SK-N-SH (cell line): ENCODE measurements around the gene P4HTM. TPM values are rescaled to one million over a fixed set of nuclear protein-coding genes. Genes with fewer than 3 reads are reported as not detected.

Experiments used
- CTCF ChIA-PET: fragments of 300-600, 350-600 bp; formaldehyde crosslinking; extraction: SDS; loops from one replicate; lab custom pipeline; 2021; lab: Yijun Ruan, JAX
- POLR2A ChIA-PET: fragments of 350-600 bp; sonication (Branson Sonifier 250); formaldehyde crosslinking; extraction: SDS; loops from one replicate; lab custom pipeline; 2020; ENCODE audit warnings: antibody characterized with exemption, inconsistent platforms; lab: Yijun Ruan, JAX
- DNase-seq: peaks from one replicate; pipeline ENCODE4 v3.0.0; 2012
- H2AFZ ChIP-seq: fragments of 200-600 bp; sonication (generic); 2 replicates; pipeline ENCODE4 v1.8.1; 2016; ENCODE audit warnings: antibody characterized with exemption, mild to moderate bottlenecking, low read depth
- H3F3A ChIP-seq: fragments of 200-600 bp; sonication (generic); replicated peaks from 2 replicates; pipeline ENCODE3; 2016; ENCODE audit warnings: antibody characterized with exemption, mild to moderate bottlenecking; ENCODE audit not compliant: insufficient read depth
- H3K27ac ChIP-seq, 2 experiments: fragments of 200-500 bp in 1 of 2; fragments of 200-600 bp in 1 of 2; sonication (Bioruptor generic) in 1 of 2; sonication (generic), shearing (Covaris generic) in 1 of 2; 2 replicates each; pipeline versions ENCODE4 v1.5.1 to v1.6.1; 2014 to 2016; ENCODE audit warnings: low read depth in 2 of 2, inconsistent platforms in 1 of 2, low read length in 1 of 2, mild to moderate bottlenecking in 1 of 2, mixed read lengths in 1 of 2
- H3K27me3 ChIP-seq: fragments of 200-600 bp; sonication (generic), shearing (Covaris generic); 2 replicates; pipeline ENCODE4 v1.6.1; 2016; ENCODE audit warnings: mixed run types; ENCODE audit not compliant: insufficient read depth
- H3K36me3 ChIP-seq, 2 experiments: fragments of 200-500 bp in 1 of 2; fragments of 200-600 bp in 1 of 2; sonication (Bioruptor generic) in 1 of 2; sonication (generic) in 1 of 2; replicated peaks in 1 of 2; 2 replicates each; pipeline versions ENCODE3 to v1.5.1; 2014 to 2016; ENCODE audit warnings: low read length in 1 of 2, mild to moderate bottlenecking in 1 of 2; ENCODE audit not compliant: insufficient read depth in 2 of 2, control insufficient read depth in 1 of 2
- H3K4me1 ChIP-seq, 2 experiments: fragments of 200-500 bp in 1 of 2; fragments of 200-600 bp in 1 of 2; sonication (Bioruptor generic) in 1 of 2; sonication (generic), shearing (Covaris generic) in 1 of 2; 2 replicates each; pipeline versions ENCODE4 v1.5.1 to v1.6.1; 2014 to 2016; ENCODE audit warnings: low read depth in 1 of 2, low read length in 1 of 2, mixed run types in 1 of 2; ENCODE audit not compliant: insufficient read depth in 2 of 2, control insufficient read depth in 1 of 2
- H3K4me2 ChIP-seq: fragments of 200-600 bp; sonication (generic), shearing (Covaris generic); 2 replicates; pipeline ENCODE4 v1.6.1; 2017; ENCODE audit warnings: mixed run types
- H3K4me3 ChIP-seq, 2 experiments: fragments of 200-500 bp in 1 of 2; fragments of 200-600 bp in 1 of 2; sonication (Bioruptor generic) in 1 of 2; sonication (generic), shearing (Covaris generic) in 1 of 2; 2 replicates each; pipeline versions ENCODE4 v1.5.1 to v1.8.1; 2014 to 2016; ENCODE audit warnings: low read depth in 2 of 2, inconsistent platforms in 1 of 2, low read length in 1 of 2, mild to moderate bottlenecking in 1 of 2, mixed read lengths in 1 of 2, moderate library complexity in 1 of 2
- H3K79me2 ChIP-seq: fragments of 200-600 bp; sonication (generic); 2 replicates; pipeline ENCODE4 v1.8.1; 2017; ENCODE audit warnings: mild to moderate bottlenecking; ENCODE audit not compliant: insufficient read depth
- H3K9ac ChIP-seq: fragments of 200-600 bp; sonication (generic); 2 replicates; pipeline ENCODE4 v1.6.1; 2017; ENCODE audit warnings: mixed run types
- H3K9me2 ChIP-seq: fragments of 200-600 bp; sonication (generic); 2 replicates; pipeline ENCODE4 v1.6.1; 2017; ENCODE audit warnings: mixed run types
- H3K9me3 ChIP-seq: fragments of 200-600 bp; sonication (generic); 2 replicates; pipeline ENCODE4 v1.6.1; 2017; ENCODE audit warnings: mixed run types, mild to moderate bottlenecking, moderate library complexity
- H4K20me1 ChIP-seq: fragments of 200-600 bp; sonication (generic); 2 replicates; pipeline ENCODE4 v1.6.1; 2017; ENCODE audit warnings: mild to moderate bottlenecking, mixed run types; ENCODE audit not compliant: insufficient read depth
- CHD2 ChIP-seq: fragments of 150-350 bp; IDR thresholded peaks from 2 replicates; pipeline ENCODE4 v1.6.1; 2018; ENCODE audit warnings: low read length; ENCODE audit not compliant: partially characterized antibody
- ELF1 ChIP-seq: IDR thresholded peaks from 2 replicates; pipeline ENCODE4 v1.4.0; 2012
- EZH2phosphoT487 ChIP-seq: fragments of 200-600 bp; sonication (generic); IDR thresholded peaks from 2 replicates; pipeline ENCODE4 v1.6.1; 2017; ENCODE audit warnings: low read depth, mixed run types, mild to moderate bottlenecking, antibody characterized with exemption, moderate library complexity, borderline replicate concordance
- FOXJ3 ChIP-seq: sonication (generic); formaldehyde crosslinking; IDR thresholded peaks from 2 replicates; pipeline ENCODE4 v1.5.1; 2020; ENCODE audit warnings: mild to moderate bottlenecking, missing genetic modification reagents
- GABPA ChIP-seq: IDR thresholded peaks from 2 replicates; pipeline ENCODE4 v1.4.0; 2012; ENCODE audit warnings: low read depth, mild to moderate bottlenecking
- GATA2 ChIP-seq: sonication (generic); formaldehyde crosslinking; IDR thresholded peaks from 2 replicates; pipeline ENCODE4 v1.5.0; 2020; ENCODE audit warnings: mild to moderate bottlenecking, missing genetic modification reagents
- MEF2A ChIP-seq: IDR thresholded peaks from 2 replicates; pipeline ENCODE4 v1.4.0; 2012; ENCODE audit warnings: low read depth, borderline replicate concordance
- MXI1 ChIP-seq: IDR thresholded peaks from 2 replicates; pipeline ENCODE4 v1.6.1; 2012; ENCODE audit warnings: mild to moderate bottlenecking, low read depth, low read length, improper control_type of control experiment
- NFIC ChIP-seq: IDR thresholded peaks from 2 replicates; pipeline ENCODE4 v1.4.0; 2012; ENCODE audit warnings: borderline replicate concordance
- RAD21 ChIP-seq: IDR thresholded peaks from 2 replicates; pipeline ENCODE4 v1.6.1; 2012; ENCODE audit warnings: mild to moderate bottlenecking, low read length
- RCOR1 ChIP-seq: fragments of 150-350 bp; IDR thresholded peaks from 2 replicates; pipeline ENCODE4 v1.6.1; 2017; ENCODE audit warnings: antibody characterized with exemption, low read length
- RFX5 ChIP-seq: IDR thresholded peaks from 2 replicates; pipeline ENCODE4 v1.6.1; 2012; ENCODE audit warnings: mild to moderate bottlenecking, improper control_type of control experiment, low read length
- RXRA ChIP-seq: IDR thresholded peaks from 2 replicates; pipeline ENCODE4 v1.4.0; 2012; ENCODE audit warnings: low read depth, mild to moderate bottlenecking, borderline replicate concordance
- TCF12 ChIP-seq: IDR thresholded peaks from 2 replicates; pipeline ENCODE4 v1.4.0; 2012
- TEAD4 ChIP-seq: IDR thresholded peaks from 2 replicates; pipeline ENCODE4 v1.4.0; 2012; ENCODE audit warnings: mild to moderate bottlenecking, borderline replicate concordance; ENCODE audit not compliant: insufficient read depth
- USF2 ChIP-seq: fragments of 150-350 bp; IDR thresholded peaks from 2 replicates; pipeline ENCODE4 v1.6.1; 2017; ENCODE audit warnings: antibody characterized with exemption, low read length, low read depth, borderline replicate concordance
- YY1 ChIP-seq: IDR thresholded peaks from 2 replicates; pipeline ENCODE4 v1.4.0; 2012; ENCODE audit warnings: low read depth, mild to moderate bottlenecking
- WGBS: methylation state at CpG from one replicate; pipeline ENCODE4 v1.1.6; 2017; ENCODE audit warnings: low lambda C conversion rate; 5-methylcytosine and 5-hydroxymethylcytosine counted together
- polyA plus RNA-seq, 3 experiments: library from polyadenylated mRNA; depleted of rRNA; stranded (reverse); fragments of >200 nt; gene quantifications; 2 replicates each; pipeline ENCODE4 v1.2.3, GENCODE V29; 2012
- TF ChIP-seq, protein P1 (sequence below): IDR thresholded peaks from 2 replicates; pipeline ENCODE4 v1.4.0; 2012; ENCODE audit warnings: low read depth
- TF ChIP-seq, protein P2 (sequence below): fragments of 150-350 bp; IDR thresholded peaks from 2 replicates; pipeline ENCODE4 v1.6.1; 2016; ENCODE audit warnings: mild to moderate bottlenecking, low read depth, low read length
- TF ChIP-seq, protein P3 (sequence below): fragments of 200-600 bp; sonication (generic); IDR thresholded peaks from 2 replicates; pipeline ENCODE4 v1.6.1; 2017; ENCODE audit warnings: antibody characterized with exemption, mild to moderate bottlenecking, moderate library complexity

P4HTM gene
- polyA plus RNA-seq, 1 of the 3 experiments (the other 2 are of a cell fraction): 21.0 TPM

GRCh38 chr3:49005303-49005680 lies 15.3 kb downstream of the P4HTM start:
- no peak for DNase-seq

More at GRCh38 chr3:49005303-49005680, 15.3 kb downstream of the P4HTM start:
- Histone ChIP-seq H2AFZ (no peak overlapping the region), H3K79me2 (peaks cover 39% of the 10 kb centered on the region), H3K4me2 (no peak overlapping the region), H3K9me3 (no peaks in the 10 kb centered on the region), H3K4me1 (peaks cover 0 to 21% of the 10 kb centered on the region in 2 experiments; a peak in 2 of 4 replicates), H3K9ac (no peak overlapping the region), H3K36me3 (peaks cover 0 to 4% of the 10 kb centered on the region in 2 experiments), H4K20me1 (peaks cover 21% of the 10 kb centered on the region), H3K27ac (no peak overlapping the region), H3K9me2 (no peaks in the 10 kb centered on the region), H3K4me3 (no peak overlapping the region), H3K27me3 (no peaks in the 10 kb centered on the region), H3F3A (peaks cover 3% of the 10 kb centered on the region)
- ChIA-PET POLR2A (interaction anchor here (4.3 kb wide), 1 partner anchor 8 kb away, joined by 44 read pairs; no protein-coding TSS in a partner anchor), CTCF (interaction anchor here (1.8 to 4.4 kb wide), 2 partner anchors 9 to 18 kb away, joined by 5 to 29 read pairs; no protein-coding TSS in a partner anchor)
- 100% methylated on average over 3 of the region's 3 CpGs for WGBS
- TF ChIP-seq MEF2A (no peak), EZH2phosphoT487 (no peak), GATA2 (CRISPR knock-in tag) (no peak), RXRA (no peak), FOXJ3 (CRISPR knock-in tag) (no peak), TCF12 (no peak), RCOR1 (no peak), USF2 (no peak), TEAD4 (no peak), GABPA (no peak), YY1 (no peak), NFIC (no peak), RAD21 (no peak), ELF1 (no peak), CHD2 (no peak), MXI1 (no peak), RFX5 (no peak)
- TF ChIP-seq, protein P1, sequence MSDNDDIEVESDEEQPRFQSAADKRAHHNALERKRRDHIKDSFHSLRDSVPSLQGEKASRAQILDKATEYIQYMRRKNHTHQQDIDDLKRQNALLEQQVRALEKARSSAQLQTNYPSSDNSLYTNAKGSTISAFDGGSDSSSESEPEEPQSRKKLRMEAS: no peak
- TF ChIP-seq, protein P2, sequence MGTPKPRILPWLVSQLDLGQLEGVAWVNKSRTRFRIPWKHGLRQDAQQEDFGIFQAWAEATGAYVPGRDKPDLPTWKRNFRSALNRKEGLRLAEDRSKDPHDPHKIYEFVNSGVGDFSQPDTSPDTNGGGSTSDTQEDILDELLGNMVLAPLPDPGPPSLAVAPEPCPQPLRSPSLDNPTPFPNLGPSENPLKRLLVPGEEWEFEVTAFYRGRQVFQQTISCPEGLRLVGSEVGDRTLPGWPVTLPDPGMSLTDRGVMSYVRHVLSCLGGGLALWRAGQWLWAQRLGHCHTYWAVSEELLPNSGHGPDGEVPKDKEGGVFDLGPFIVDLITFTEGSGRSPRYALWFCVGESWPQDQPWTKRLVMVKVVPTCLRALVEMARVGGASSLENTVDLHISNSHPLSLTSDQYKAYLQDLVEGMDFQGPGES: no peak
- TF ChIP-seq, protein P3, sequence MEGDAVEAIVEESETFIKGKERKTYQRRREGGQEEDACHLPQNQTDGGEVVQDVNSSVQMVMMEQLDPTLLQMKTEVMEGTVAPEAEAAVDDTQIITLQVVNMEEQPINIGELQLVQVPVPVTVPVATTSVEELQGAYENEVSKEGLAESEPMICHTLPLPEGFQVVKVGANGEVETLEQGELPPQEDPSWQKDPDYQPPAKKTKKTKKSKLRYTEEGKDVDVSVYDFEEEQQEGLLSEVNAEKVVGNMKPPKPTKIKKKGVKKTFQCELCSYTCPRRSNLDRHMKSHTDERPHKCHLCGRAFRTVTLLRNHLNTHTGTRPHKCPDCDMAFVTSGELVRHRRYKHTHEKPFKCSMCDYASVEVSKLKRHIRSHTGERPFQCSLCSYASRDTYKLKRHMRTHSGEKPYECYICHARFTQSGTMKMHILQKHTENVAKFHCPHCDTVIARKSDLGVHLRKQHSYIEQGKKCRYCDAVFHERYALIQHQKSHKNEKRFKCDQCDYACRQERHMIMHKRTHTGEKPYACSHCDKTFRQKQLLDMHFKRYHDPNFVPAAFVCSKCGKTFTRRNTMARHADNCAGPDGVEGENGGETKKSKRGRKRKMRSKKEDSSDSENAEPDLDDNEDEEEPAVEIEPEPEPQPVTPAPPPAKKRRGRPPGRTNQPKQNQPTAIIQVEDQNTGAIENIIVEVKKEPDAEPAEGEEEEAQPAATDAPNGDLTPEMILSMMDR: no peak
